Hypothalamus (tissue), 51 donors: Measurements from ENCODE around the gene IFT80.

Source experiments
- DNase-seq, 51 donors: peaks; one replicate each; lab custom pipeline; 2025; lab: John Stamatoyannopoulos, UW

Gene IFT80

DNA sequence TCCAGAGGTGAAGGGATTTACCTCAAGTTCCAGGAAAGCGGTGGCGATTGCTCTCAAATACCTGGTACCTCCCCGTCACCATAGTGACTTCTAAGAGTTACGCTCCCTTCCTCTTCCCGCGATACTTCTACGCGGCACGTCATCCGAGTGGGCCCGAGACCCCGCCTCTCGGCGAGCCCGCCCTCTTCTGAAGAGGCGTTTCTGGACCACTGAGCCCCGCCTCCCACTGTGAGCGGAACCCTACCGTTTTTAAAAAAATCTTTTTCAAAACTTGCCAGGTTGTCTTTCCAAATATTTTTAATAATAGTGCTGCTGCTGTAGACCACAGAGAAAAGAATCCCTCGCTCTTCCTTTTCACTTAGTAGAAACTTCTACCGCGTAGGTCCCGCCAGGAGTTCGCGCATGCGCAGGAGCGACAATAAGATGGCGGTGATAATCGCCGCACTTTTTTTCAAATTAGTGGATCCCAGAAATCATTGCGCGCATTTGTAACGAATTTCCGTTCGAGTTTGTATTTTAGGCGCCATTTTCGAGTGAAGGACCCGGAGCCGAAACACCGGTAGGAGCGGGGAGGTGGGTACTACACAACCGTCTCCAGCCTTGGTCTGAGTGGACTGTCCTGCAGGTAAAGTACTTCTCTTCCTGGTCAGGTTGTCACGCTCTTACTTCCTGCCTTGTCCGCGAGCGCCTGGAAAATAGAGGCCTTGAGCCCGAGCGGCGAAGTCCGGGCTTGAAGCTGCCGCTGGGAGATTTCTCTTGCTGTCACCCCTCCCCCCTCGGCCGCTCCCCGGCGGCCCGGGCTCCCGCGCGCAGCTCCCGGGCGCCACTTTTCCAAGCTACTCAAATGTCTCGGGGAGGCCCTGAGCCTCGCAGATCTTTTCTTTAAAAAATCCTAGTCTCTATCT lies at the start of gene IFT80, which contains the start of gene SMC4:
Gene IFT80 (minus strand): TSS at position 101 of the 905 bp plus-strand sequence. CDS start 14,625 bp downstream, outside the sequence.
Gene SMC4 (plus strand): TSS at position 526 of the 905 bp plus-strand sequence. CDS start 1,177 bp downstream, outside the sequence.
- DNase-seq: peak; percentile 44 to 98 (median 88)

DNA sequence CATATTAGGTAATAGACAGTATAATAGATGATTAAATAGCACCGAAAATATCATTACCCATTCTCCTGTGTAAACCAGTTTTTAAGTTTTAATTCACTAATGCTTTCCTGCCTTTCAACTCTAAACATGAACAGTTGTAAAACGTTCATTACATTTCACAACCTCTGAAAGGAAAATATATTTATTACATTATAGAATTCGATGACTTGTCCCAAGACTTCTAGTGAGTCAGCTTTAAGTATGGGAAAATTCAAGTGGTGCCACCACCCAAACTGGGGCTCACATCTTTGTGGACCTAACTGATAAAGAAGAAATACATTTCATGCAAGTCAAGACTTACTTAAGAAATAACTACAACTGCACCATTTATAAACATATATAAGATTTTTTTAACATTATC lies 48.5 kb upstream of the IFT80 start:
- DNase-seq: no peak

DNA sequence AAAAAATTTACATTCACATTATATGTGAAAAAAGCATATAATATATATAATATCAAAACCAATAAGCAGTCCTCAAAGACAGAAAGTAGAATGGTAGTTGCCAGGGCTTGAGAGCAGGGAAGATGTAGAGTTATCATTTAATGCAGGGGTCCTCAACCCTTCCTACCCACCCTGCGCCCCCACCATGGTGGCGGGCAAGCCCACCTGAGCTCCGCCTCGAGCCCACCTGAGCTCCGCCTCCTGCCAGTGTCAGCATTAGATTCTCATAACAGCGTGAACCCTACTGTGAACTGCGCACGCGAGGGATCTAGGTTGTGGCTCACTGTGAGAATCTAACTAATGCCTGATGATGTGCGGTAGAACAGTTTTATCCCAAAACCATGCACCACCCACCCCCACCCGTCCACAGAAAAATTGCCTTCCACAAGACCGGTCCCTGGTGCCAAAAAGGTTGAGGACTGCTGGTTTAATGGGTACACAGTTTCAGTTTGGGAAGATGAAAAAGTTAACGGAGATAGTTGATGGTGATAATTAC lies 47.6 kb upstream of the IFT80 start:
- no peak for DNase-seq

DNA sequence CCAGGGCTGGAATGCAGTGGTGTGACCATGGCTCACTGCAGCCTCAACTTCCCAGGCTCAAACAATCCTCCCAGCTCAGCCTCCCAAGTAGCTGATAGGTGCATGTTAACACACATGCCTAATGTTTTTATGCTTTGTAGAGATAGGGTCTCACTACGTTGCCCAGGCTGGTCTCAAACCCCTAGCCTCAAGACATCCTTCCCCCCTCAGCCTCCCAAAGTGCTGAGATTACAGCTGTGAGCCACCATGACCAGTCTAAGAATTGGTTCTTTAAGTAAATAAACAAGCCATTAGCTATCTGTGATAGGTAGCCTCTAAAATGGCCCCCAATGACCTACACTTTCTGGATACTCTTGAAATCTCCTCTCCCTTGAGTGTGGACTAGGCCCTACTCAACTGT lies 46.8 kb upstream of the IFT80 start:
- no peak for DNase-seq

DNA sequence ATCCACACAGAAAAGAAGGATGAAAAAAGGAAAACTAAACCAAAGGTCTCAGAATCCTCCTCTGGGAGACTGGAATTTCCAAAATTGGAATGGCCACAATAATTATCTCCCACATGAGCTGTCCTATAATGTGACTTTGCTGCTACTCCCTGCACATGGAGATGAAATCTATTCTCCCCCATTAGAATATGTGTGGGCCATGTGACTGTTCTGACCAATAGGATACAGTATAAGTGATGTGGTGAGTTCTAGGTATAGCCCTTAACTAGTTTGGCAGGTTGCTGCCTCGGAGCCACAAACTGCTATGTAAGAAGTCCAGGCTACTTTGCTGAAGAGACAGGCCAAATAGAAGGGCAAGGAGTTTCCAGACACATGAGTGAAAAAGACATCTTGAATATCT lies 45.4 kb upstream of the IFT80 start:
- DNase-seq: no peak

DNA sequence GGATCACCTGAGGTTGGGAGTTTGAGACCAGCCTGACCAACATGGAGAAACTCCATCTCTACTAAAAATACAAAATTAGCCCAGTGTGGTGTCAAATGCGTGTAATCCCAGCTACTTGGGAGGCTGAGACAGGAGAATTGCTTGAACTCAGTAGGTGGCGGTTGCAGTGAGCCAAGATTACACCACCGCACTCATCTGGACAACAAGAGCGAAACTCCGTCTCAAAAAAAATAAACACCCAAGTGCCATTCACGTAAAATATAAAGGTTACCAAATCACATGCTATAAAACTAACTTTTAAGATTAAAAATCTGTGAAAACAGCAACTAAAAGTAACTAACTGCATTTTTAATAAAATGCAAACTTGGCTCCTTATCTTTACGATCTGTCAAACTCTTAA lies 41.7 kb upstream of the IFT80 start:
- no peak for DNase-seq

DNA sequence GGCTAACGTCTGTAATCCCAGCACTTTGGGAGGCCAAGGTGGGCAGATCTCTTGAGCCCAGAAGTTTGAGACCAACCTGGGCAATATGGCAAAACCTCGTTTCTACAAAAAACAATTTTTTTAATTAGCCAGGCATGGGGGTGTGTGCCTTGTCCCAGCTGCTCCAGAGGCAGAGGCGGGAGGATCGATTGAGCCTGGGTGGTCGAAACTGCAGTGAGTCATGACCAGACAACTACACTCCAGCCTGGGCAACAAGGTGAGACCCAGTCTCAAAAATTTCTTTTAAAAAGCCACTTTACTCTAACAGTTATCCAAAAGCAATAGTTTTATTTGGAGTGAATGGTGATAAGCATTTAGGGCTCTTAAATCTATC lies 38.0 kb upstream of the IFT80 start:
- DNase-seq: no peak

DNA sequence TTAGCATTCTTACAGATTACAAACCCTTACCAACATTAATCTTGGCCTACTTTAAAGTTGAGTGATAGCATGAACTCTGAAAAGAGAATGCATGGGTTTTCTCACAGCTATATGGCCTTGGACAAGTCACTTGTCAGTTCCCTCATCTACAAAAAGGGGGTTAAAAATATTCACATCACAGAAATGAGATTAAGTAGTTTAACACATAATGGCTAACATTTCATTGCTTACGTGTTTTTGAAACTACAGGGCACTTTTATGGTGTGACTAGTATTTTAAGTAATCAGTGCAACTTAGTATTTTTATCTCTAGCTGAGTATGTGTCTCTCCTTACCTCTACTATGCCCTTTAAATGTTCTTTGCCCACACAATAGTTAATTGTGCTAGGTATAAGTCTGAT lies 36.7 kb upstream of the IFT80 start:
- no peak for DNase-seq

DNA sequence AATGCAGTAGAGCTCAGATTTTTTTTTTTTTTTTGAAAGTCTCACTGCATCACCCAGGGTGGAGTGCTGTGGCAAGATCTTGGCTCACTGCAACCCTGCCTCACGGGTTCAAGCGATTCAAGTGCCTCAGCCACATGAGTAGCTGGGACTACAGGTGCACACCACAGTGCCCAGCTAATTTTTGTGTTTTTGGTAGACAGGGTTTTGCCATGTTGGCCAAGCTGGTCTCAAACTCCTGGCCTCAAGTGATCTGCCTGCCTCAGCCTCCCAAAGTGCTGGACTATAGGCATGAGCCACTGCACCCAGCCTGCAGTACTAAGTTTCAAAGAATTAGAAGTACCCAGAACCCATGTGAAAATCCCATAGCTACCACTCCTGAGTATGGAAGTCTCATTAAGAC lies 36.1 kb upstream of the IFT80 start:
- DNase-seq: no peak

DNA sequence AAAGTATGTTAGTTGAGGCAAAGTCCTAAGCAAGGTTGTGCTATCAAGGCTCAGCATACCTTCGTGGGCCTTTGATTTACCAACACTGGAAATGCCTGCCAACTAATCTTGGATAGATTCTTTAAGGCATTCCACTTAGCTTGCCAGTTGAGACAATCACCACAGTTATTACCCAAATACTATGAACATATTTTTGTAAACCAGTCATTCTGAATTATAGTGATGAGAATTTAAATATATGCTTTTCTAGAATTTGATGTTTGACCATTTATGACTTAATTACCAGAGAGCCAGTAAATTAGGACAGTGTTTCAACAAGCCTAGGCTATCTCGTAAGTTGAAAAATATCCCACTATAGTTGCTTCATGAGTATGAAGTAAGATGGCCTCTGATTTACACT lies 35.0 kb upstream of the IFT80 start:
- no peak for DNase-seq

DNA sequence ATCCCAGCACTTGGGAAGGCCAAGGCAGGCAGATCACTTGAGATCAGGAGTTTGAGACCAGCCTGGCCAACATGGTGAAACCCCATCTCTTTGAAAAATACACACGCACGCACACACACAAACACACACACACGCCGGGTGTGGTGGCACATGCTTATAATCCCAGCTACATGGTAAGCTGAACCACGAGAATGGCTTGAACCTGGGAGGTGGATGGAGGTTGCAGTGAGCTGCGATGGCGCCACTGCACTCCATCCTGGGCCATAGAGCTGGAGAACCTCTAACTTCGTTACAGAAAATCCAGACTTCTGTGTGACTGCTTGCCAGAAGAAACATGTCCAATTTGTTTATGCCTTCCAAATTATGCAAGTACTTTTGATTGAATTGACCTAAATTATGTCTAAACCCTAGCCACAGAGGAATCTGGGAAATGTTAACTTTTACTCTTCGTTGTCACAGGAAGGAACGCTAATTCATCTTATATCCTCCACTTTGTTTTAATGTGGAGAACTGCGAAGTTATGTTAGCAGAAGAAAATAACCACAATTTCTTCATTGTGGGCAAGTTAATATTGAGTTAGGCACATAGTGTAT lies 28.9 kb upstream of the IFT80 start:
- DNase-seq: no peak

DNA sequence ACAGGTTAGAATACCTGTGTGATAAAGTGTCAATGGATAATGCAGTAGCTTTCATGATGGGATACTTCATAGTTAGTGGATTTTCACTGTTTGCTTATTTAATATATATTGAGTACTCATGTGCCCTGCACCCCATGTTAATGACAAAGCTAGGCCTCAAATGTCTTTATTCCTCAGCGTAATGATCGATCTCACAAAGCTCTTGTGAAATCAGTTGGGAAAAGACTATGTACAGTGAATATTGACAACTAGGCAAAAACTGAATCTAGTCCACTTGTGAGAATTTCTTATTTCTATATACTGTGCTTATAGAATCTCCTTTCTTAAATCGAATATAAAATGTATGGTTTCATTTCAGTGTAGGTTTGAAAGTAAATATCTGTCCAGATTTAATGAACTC lies 18.3 kb upstream of the IFT80 start:
- DNase-seq: no peak

DNA sequence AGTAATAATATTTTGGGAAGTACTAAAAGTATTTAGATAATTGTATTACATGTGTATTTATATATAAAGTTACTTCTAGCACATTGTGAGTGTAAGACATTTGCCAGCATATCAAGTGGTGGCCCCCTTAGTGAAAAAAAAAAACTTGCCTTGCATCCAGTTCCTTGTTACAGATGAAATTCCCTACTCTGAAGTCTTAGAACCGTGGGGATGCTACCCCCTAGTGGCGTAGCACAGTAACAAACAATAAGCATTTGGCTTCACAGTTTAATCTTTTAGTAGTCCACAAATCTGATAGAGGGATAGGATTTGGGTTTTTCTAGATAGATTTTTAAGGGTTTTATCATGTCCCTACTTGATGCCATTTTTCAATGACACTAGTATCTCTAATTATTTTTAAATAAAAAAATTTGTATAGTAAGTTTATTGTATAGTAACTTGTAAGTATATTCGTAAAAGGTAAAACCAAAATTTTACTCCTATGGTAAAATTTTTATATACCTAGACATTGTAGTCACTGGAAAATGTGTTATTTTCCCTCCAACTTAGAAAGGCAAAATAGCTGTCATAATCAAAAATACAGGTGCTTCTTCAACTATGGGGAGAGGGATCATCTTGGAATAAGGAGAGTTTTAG lies 14.7 kb upstream of the IFT80 start:
- DNase-seq: peak in 31 of 51 donors; percentile 1 to 74 (median 31)

DNA sequence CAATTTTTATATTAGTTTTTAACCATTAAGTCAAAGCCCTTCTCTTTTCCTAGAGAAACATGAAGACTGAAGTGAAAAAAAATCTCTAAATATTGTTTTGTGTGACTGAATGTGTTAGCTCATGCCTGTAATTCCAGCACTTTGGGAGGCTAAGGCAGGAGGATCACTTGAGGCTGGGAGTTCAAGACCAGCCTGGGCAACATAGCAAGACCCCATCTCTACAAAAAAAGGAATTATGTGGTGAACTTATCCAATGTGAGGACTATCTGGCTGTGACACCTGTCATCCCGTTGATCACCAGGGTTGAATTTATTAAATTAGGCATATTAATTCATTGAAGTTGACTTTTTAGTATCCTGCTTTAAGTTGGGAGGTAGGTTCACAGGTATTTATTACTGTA lies 13.5 kb upstream of the IFT80 start:
- DNase-seq: no peak

DNA sequence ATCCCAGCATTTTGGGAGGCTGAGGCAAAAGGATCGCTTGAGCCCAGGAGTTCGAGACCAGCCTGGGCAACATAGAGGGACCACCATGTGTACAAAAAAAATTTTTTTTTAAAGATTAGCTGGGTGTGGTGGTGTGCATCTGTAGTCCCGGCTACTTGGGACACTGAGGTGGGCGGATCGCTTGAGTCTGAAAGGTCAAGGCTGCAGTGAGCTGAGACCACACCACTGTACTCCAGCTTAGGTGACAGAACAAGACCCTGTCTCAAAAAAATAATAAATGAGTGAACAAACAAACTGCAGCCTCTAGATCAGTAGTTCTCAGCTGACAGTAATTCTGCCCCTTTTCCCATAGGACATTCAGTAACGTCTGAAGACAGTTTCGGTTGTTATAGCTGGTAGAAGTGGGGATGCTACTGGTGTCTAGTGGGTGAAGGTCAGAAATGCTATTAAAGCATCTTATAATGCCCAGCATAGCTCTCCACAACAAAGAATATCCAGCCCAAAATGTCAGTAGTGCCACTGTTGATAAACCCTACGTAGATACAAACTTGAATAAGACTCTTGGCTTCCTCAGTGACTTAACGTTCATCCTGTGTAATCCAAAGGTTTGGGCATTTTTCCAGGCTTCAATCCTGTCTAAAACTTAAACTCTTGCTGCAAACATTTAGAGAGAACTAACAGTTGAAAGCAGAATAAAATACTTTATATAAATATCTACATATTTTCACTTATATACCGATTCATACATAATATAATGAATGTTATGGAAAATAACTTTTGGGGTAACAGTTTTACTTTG lies 11.0 kb upstream of the IFT80 start:
- DNase-seq: no peak

DNA sequence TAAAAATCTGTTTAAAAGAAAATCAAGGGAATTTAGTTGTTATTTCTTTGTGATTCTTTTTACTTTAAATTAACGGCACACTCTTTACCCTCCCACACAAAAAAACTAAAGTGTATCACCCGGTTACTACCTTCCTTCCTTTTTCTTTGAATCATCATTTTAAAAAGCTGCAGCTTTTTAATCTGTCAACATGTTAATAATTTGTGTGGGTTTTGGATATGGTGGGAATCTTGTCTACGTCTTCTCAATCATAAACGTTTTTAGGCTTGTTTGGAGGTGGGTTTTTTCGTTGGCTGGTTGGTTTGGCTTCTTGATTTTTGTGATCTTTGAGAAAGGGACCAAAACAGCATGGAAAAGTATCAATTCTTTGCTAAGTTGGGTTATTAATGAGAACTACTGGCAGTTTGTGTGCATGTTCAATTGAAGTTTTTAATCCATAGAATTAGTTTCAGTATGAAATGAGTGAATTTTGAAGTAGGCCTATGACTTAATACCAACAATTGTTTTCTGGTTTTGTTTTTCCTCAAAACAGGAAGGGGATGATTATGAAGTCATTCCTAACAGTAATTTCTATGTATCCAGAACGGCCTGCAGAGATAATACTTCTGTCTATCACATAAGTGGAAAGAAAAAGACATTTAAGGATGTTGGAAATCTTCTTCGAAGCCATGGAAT lies 4.9 kb upstream of the IFT80 start:
- DNase-seq: no peak

DNA sequence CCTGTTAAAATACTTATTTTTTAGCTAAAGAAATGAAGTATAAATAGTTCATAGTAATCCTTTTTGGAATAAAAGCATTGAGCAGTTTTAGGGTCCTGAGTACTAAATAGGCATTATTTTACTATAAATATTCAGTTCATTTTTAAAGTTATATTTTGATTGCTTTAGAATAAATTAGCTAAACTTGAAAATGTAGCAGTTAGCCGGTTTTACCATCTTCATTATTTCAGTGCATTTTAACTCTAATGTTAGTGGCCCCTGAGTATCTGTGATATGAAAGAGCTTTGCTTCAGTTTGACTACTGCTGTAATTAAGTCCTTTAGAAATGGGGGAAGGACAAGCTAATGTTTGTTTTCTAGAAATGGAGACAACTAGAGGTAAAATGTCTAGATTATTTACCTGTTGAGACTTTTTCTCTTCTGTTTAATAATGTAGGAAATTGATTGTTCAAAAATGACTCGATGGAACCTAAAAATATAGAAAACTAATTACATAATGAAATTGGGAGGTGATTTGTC lies 4.1 kb upstream of the IFT80 start:
- DNase-seq: no peak

DNA sequence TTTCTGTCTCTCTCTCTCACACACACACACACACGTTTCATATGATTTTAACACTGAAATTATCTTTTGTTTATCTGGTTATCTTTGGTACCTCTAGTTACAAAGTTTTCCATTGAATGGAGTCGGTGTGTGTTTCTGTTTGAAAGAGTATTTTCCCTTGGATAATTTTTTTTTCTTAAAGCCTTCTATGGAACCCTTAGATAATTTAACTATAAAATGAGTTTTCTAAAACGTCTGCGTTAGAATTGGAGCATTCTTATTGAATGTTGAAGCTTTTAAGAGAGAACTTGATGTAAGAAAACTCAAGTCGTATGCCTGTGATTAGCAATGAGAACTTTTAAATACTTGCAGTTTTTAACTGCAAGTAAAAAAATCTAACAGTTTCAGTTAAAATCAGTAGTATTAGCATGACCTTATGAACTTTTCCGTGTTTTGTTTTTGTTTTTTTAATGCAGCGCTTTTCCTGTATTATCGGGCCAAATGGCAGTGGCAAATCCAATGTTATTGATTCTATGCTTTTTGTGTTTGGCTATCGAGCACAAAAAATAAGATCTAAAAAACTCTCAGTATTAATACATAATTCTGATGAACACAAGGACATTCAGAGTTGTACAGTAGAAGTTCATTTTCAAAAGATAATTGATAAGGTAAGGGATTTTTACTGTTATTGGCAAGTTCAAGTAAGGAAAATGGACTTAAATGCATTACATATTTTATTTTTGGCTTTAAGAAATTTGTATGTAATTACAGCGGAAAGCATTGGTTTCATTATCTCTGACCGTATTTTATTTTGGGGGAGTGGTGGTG lies 3.4 kb upstream of the IFT80 start:
- no peak for DNase-seq
